Measurements from ENCODE around the gene DCDC2.
"Not testable (repeated sequence)": the region's sequence is repeated elsewhere in the genome, so short reads cannot be mapped to it uniquely, and the experiment has no call there.

The DCDC2 gene

DNA sequence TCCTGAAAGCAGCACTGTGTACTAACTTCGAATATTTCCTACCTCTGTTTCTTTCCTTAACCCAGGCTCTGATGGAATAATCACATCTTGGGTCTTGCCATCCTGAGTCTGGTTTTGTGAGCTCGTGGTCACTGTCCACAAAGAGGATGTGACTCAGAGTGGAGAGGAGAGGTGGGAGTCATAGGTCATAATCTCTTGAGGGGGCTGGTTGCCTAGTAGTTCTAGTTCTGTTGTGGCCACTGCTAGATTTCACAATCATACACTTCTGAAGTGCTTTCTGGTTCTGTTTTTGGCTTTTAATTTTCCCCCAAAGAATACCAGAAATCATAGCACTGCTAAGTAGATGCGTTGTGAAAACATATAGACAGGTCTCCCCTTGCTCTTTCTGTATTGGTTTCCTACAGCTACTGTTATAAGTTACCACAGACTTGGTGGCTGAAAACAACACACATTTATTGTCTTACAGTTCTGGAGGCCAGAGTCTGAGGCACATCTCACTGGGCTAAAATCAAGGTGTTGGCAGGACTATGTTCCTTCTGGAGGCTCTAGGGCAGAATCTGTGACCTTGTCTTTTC, 129.1 kb downstream of the DCDC2 start:
- no peak for DNase-seq (ENCODE audit: low read depth in 1 of 2, low spot score in 1 of 2)

DNA sequence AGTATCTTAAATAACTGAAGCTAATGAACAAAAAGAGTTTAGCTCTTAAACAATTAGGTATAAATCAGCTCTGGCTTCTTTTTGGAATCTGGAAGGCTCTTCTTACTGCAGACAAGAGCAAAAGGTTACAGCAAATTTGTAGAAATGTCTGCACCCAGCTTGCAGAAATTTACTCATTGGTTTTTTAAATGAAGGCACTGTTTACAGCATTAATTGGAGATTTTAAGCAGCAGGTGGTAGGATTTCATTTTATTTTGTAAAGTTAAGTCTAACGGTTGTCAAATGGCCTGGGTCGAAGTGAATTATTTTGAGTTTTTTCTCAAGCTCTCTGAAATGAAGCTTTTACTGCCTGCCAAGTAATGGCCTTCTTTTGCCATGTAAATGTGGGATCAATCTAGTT, 129.7 kb downstream of the DCDC2 start:
- no peak for DNase-seq (ENCODE audit: low read depth in 1 of 2, low spot score in 1 of 2)

DNA sequence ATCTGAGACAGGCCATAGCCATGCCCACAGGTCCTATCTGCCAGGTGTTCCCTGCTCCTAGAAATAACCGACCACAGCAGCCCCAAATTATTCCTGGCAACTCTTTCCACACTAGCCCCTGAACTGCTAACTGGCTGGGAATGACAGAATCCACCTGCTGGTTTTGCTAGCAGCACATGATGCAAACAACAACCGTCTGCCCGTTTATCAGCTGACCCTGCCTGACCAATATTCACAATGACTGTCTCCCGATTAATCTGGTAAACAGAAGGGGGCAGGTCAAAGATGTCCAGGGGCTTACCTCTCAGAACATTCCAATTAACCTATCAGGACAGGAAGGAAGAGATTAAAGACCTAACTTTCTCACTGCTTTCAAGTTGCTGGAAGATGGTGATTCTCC, 130.3 kb downstream of the DCDC2 start:
- no peak for DNase-seq (ENCODE audit: low read depth in 1 of 2, low spot score in 1 of 2)

DNA sequence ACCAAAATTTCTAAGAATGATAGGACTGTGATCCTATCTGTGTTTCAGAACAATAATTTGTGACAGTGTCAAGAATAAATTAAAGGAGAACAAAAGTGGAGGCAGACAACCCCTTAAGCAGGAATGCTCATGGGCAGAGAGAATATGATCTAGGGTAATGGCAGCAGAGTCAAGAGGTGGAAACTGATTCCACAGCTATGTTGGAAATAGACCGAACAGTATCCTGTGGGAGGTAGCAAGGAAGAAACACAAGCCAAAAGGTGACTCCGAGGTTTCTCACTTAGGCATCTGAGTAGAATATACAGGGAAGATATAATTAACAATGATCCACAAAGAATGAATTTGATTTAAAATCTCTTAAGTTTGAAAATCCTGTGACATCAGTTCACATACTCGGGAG, 131.3 kb downstream of the DCDC2 start:
- DNase-seq (ENCODE audit: low read depth in 1 of 2, low spot score in 1 of 2) = no peak

DNA sequence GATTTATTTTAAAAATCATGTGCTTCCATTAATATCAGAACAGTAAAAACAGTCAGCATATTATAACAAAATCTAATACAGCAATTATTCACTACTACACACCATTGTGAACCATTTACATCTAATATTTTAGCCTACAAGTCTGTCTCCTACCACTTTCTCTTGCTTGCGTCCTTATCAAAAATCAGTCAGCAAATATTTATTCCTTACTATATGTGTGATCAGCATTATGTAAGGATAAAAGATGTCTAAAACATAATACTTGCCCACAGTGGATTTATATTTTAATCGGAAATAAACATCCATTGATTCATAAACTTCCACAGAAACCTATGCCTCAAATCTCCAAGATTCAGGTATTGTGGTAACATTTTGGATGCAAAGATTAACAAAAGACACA, 132.0 kb downstream of the DCDC2 start:
- DNase-seq (ENCODE audit: low read depth in 1 of 2, low spot score in 1 of 2) = no peak

DNA sequence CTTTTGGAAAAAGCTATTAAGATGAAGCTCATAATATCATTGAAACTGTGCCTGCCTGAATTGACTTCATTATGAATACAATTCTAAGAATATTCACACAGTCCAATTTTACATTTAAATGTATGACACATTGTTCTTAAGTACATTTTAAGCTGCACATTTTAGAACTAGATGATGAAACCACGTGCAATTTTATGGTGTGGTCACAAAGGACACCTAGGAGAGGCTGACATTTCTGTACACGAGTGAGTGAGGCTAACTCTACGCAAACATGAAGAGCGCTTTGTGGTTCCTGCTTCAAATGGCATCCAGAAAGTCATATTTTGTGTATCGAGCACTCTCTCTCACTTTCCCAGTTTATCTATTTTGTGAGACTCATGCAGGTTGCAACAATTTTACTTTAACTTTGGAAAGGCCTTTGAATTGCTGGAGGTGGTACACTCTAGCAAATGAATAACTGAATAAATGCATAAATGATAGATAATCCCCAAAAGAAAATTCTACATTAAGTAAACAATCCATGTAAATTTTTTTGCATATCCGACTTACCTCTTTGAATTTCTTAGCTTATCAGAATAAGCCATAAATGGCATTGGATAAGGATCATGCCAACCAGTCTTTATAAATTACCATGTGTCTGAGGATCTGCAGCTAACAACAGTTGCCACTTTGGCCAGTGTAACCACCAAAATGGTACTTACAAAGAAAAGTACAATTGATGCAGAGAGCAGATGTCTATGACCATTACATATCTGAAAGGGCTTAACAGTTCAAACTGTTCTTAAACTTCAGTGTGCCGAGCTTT, 134.5 kb downstream of the DCDC2 start:
- DNase-seq (ENCODE audit: low read depth in 1 of 2, low spot score in 1 of 2) = no peak

DNA sequence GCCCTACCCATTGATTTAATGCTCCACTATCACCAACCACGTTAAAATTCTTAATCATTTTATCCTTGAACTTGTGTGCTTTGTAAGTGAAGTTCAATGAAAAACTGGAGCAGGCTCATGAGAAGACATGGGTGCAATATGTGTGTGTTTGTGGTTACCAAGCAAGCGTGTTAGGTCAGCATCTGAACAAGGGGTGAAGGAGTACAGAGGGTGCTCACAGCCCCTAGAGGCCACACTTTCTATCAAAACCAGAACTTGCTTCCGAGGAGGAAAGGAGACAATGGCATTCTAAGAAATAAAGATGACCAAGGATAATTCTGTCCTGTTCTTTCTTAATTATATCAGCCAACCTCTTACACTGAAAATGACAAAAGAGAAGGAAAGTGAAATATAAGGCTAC, 138.2 kb downstream of the DCDC2 start:
- no peak for DNase-seq (ENCODE audit: low read depth in 1 of 2, low spot score in 1 of 2)

DNA sequence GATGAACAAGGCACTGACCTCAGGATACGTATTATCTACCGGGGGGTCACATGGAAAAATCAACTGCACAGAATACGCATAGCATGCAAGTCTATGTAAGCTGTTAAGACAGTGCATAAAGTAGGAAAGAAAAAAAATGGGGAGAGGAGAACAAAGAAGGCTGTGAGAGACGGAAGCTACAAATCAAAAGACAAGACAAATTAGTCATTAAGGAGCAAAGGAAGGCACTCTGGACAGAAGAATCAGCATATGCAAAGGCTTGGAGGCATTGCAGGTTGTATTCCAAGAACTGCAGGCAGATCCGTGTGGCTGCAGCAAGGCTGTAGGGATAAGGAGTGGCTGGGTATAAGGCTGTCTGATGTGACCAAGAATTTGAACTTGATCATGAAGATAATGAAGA, 142.9 kb downstream of the DCDC2 start:
- DNase-seq (ENCODE audit: low read depth in 1 of 2, low spot score in 1 of 2) = no peak

DNA sequence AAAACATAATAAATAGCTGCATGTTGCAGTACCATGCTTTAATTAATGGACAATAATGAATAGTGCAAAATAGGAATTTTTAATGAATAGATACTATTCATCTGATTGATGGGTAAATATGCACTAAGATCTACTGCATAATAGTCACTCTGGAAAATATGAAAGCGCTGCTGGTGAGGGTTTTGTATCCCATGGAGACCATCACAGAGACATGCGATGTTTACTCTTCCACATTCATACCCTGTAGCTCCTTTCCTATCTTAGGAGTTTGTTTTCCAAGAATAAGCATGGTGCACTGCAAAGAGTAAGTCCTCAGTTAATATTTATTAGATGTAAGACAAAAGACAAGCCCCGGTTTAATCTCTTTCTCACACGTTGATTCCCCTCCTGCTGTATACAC, 150.4 kb downstream of the DCDC2 start:
- no peak for DNase-seq (ENCODE audit: low read depth in 1 of 2, low spot score in 1 of 2)

DNA sequence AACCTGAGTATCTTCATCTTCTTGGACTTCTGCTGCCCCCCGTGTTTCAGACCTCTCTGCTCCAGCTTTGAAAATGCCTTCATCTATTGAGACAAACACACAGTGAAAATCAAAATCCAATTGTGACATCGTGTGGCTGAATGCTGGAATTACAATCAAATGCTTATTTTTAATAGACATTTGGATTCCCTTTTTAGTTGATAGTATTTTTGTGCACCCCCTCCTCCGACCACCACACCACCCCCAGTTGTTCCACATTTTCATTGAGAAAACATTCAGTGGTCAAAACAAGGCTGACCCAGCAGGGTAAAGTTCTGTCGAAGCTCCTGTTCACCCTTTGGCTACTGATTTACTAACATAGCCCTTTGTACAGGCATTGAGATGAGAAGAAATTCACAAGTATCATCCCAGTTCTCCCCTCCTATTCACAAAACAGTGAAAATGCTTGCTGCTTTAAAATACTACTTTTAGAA, 152.8 kb downstream of the DCDC2 start:
- DNase-seq (ENCODE audit: low read depth in 1 of 2, low spot score in 1 of 2) = peak in 1 of 2 donors; percentile 7

DNA sequence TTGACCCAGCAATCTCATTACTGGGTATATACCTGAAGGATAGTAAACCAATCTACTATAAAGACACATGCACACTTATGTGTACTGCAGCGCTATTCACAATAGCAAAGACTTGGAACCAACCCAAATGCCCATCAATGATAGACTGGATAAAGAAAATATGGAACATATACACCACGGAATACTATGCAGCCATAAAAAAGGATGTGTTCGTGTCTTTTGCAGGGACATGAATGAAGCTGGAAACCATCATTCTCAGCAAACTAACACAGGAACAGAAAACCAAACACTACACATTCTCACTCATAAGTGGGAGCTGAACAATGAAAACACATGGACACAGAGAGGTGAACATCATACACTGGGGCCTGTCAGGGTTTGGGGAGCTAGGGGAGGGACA, 153.7 kb downstream of the DCDC2 start:
- not testable (repeated sequence) for DNase-seq (ENCODE audit: low read depth in 1 of 2, low spot score in 1 of 2)

DNA sequence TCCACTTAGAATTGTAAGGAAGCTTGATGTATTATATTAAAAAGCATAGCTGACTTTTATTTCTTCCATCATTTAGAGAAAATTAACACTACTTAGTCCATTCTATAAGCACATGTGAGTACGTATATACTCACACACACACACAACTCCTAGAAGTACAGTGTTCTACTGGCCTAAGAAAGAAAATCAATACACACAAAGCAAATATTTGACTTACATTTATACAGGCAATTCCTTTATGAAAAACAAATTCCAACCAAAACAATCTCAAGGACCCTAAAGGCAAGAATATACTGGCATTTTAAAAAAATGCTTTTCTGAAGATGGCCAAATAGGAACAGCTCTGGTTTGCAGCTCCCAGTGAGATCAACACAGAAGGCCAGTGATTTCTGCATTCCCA, 160.0 kb downstream of the DCDC2 start:
- no peak for DNase-seq (ENCODE audit: low read depth in 1 of 2, low spot score in 1 of 2)

DNA sequence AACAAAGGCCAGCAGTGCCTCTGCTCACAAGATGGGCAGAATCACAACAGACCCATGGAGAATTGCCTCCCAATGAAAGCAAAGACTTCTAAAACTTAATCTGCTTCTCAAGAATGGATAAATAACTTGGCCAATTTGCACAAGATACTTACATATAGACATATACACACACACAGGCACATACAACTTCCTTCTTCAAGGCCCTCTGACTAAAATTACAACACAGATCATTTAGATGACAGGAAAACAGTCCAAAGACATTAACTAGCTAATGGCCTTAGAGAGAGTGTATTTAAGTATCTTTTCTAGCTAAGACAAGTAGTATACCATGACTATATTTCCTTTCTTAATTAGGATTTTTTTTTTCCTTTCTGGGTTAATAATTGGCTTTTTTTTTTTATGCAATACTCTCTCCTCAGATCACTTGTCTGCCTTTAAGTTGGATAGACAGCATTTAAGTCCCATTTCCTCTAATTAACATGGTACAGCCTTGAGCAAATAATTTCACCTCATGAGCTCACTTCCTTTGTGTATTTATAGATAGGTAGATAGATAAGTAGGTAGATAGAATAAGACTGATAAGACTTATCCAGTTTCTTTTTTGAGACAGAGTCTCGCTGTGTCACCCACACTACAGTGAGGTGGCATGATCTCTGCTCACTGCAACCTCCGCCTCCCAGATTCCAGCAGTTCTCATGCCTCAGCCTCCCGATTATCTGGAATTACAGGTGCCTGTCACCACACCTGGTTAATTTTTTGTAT, 161.8 kb downstream of the DCDC2 start:
- DNase-seq (ENCODE audit: low read depth in 1 of 2, low spot score in 1 of 2) = no peak

DNA sequence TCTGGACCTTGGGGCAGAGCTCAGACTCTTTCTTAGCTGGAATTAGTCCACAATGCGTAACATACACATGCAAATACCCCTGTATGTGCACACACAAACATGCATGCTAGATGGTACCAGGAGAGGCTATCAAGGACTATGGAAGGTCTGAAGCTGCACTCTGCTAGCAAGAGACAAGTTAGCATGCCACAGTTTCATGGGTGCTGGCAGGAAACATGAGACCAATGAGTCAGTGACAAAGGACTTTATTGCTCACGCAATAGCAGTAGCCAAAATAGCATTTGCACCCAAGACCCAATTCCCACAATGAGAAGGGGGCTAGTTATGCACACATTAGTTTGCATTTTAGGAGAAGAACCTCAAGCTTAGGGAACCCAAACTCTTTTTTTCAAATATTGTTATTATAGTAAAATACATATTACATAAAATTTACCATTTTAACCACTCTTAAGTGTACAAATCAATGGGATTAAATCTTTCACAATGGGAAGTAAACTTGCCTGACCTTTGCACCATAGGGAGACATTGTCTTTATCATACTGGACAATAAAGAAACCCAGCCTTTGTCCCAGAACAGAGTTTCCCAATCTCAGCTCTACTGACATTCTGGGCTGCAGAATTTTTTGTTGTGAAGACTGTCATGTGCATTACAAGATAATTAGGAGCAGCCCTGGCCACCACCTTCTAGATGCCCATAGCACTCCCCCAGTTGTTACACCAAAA, 162.7 kb downstream of the DCDC2 start:
- no peak for DNase-seq (ENCODE audit: low read depth in 1 of 2, low spot score in 1 of 2)

DNA sequence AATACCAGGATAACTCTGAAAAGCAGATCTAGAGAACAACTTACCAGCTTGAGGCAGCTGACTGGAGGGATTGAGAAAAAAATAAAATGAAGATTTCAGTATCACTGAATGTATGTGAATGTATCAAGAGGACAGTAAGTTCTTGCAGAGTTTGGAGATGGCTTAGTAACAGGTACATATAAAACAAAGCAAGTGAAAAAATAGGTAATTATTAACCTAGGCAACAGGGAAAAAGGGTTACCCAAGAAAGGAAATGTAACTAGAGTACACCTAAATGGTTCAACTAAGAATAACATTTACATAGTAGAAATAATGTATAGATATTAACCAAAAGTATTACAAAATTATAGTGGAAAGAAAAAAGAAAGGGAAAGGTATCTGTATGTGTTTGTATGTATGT, 164.5 kb downstream of the DCDC2 start:
- no peak for DNase-seq (ENCODE audit: low read depth in 1 of 2, low spot score in 1 of 2)

DNA sequence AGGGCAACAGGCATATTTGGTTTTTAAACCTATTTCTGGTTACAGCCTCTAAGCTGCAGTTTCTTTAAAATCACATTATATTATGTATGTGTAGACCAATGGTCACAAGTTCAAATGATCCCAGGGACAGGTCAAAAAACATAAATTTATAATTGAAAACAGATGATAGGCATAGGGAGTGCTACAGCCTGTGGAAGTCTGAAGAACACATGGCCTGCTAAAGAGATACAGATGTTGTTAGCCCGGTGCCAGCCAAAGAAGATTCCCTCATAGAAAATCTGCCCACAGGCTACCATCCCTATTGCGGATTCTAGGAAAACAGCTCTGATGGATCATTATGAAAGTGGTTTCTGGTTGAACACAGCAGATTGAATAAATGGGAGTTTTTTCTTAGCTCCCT, 166.5 kb downstream of the DCDC2 start:
- no peak for DNase-seq (ENCODE audit: low read depth in 1 of 2, low spot score in 1 of 2)

DNA sequence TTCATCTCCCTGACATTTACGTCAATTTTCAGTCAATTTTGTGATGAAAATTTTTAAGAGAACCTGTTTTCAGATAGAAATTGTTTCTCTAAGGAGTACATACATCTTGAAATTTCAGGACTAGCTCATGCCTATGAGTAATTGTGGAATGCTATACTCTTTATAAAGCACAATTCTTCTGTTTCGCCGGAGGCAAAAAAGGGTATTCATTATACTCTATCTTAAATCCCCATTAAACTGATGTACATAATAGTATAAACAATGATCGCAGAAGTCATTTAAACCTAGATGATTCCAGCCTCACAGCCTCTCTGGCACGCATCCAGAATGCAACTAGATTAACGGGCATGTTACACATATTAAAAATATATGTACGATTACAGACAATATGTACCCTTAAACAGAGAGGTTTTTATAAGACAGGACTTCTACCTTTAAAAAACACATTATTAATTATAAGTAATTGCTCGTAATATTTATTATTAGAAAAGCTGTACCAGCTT, 169.2 kb downstream of the DCDC2 start:
- DNase-seq (ENCODE audit: low read depth in 1 of 2, low spot score in 1 of 2) = no peak

DNA sequence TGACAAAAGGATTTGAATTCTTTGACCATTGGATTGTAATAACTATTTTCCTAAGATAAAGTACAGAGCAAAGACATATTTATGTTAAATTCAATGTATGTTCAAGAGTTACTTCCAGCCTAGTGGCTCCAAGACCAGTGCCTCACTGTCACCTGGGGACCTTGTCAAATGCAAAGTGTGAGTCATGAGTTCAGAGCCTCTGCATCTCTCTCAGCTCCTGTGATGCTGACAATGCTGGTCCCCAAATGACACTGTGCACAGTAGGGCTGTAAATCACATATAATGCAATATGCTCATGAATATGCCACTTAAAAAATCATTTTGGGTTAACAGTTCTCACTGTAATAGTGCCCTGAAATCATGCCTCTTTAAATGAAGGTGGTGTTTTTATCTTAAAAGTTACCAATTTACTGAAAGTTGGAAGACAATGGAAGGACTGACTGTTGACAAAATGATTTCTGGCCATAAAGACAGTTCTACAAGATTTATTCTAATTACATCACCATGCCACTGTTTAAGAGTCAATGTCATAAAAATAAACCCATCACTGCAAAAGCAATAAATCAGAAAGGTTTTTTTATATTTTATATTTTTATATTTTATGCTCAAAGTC, 169.8 kb downstream of the DCDC2 start:
- no peak for DNase-seq (ENCODE audit: low read depth in 1 of 2, low spot score in 1 of 2)

DNA sequence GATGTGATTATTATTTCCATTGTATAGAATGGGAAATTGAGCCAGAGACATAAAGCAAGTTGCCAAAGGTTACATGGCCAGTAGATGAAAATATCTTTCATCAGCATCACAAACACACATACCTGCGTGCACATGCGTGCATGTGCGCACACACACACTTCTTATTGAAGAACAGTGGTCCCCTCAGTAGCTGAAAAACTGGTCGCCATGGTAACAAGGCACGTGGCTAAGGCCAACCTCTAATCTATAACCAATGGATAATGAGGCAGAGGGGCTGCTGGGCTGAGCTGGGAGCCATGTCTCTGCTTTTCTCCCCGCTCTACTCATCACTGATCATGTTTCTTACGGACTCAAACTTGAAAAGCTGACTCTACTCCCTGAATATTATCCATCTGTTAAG, 171.5 kb downstream of the DCDC2 start:
- DNase-seq (ENCODE audit: low read depth in 1 of 2, low spot score in 1 of 2) = no peak

DNA sequence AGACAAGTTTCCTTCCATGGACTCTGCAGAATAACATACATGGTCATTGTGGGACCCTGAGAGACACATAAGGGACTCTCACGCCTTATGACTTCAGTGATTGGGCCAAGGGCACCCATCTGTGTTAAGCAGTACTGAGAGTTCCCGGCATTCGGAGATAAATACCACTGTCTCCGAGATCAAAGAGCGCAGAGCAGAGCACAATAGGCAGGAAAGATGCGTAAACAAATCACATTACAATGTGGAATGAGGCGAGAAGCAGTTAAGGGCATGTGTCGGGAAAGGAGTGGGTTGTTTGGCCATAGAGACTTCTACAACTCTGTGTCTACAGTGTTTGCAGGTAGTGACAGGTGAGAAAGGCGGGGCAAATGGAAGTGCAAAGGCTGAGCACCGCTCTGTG, 174.3 kb downstream of the DCDC2 start:
- DNase-seq (ENCODE audit: low read depth in 1 of 2, low spot score in 1 of 2) = no peak

DNA sequence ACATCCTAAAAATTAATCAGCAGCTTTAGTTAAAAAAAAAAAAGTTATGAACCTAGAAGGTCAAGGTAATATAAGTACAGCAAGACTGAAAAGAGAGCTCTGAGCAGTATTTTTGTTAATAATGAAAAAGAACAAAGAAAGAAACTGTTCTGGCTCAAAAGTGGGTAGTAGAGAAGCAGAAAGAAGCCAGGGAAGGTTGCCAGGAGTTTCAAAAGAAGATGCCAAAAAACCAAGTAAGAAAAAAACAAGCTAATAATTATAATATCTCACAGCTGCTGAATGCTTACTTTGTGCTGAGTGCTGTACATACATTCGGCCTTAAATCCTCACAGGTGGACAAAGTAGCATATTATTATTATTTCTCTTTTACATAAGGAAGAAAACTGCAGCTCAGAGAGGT, 200.0 kb downstream of the DCDC2 start:
- no peak for DNase-seq (ENCODE audit: low read depth in 1 of 2, low spot score in 1 of 2)
